Central memory CD8-positive, alpha-beta T cell (primary cell): ENCODE results near the gene RNF133.
"Not testable (repeated sequence)": the region's sequence is repeated elsewhere in the genome, so short reads cannot be mapped to it uniquely, and the experiment has no call there.

Experiments used
- ATAC-seq: fragments of 150-1000 bp; cut with Tn5 transposase; replicated peaks from 2 replicates; pipeline ENCODE4 v1.10.0; 2022; ENCODE audit warnings: mild to moderate bottlenecking, moderate FRiP score, moderate number of reproducible peaks; ENCODE audit not compliant: poor library complexity, severe bottlenecking; ENCODE audit errors: extremely low read depth
- DNase-seq, 2 donors: peaks; one replicate each; pipeline ENCODE4 v3.0.0; 2021; ENCODE audit warnings: low spot score in 2 of 2
- H3K27ac Mint-ChIP-seq: one replicate; pipeline ENCODE4 v1.8.0; 2022; ENCODE audit warnings: low read depth, mild to moderate bottlenecking, moderate library complexity, mixed read lengths
- H3K27me3 Mint-ChIP-seq: one replicate; pipeline ENCODE4 v1.8.0; 2022; ENCODE audit warnings: mixed read lengths
- H3K36me3 Mint-ChIP-seq: one replicate; pipeline ENCODE4 v1.8.0; 2022; ENCODE audit warnings: mild to moderate bottlenecking, moderate library complexity, mixed read lengths; ENCODE audit not compliant: insufficient read depth
- H3K4me1 Mint-ChIP-seq: one replicate; pipeline ENCODE4 v1.8.0; 2022; ENCODE audit warnings: mixed read lengths
- H3K4me3 Mint-ChIP-seq: one replicate; pipeline ENCODE4 v1.8.0; 2022; ENCODE audit warnings: mild to moderate bottlenecking, moderate library complexity, mixed read lengths
- H3K9me3 Mint-ChIP-seq: one replicate; pipeline ENCODE4 v1.8.0; 2022; ENCODE audit warnings: mixed read lengths

RNF133 gene

GRCh38 chr7:122682815-122683550 lies 15.9 kb downstream of the RNF133 start:
- ATAC-seq (no peak), DNase-seq (no peak)
- no peak overlapping the region for H3K4me3 Mint-ChIP-seq
- no peaks in the 10 kb centered on the region for H3K27me3 Mint-ChIP-seq
- H3K27ac Mint-ChIP-seq = no peak overlapping the region
- H3K36me3 Mint-ChIP-seq = no peaks in the 10 kb centered on the region
- no peaks in the 10 kb centered on the region for H3K4me1 Mint-ChIP-seq
- no peaks in the 10 kb centered on the region for H3K9me3 Mint-ChIP-seq

GRCh38 chr7:122681186-122681585 lies 17.7 kb downstream of the RNF133 start:
- not testable (repeated sequence) for DNase-seq

GRCh38 chr7:122679813-122680212 lies 19.1 kb downstream of the RNF133 start:
- Mint-ChIP-seq H3K9me3 (peaks cover 5% of the 10 kb centered on the region), H3K27ac (no peak overlapping the region), H3K4me3 (no peak overlapping the region), H3K4me1 (no peaks in the 10 kb centered on the region), H3K36me3 (no peaks in the 10 kb centered on the region), H3K27me3 (no peaks in the 10 kb centered on the region)
- DNase-seq (no peak), ATAC-seq (no peak)

More at GRCh38 chr7:122681186-122681585, 17.7 kb downstream of the RNF133 start:
- not testable (repeated sequence) for ATAC-seq, H3K4me3 Mint-ChIP-seq, H3K36me3 Mint-ChIP-seq, H3K27me3 Mint-ChIP-seq, H3K4me1 Mint-ChIP-seq, H3K27ac Mint-ChIP-seq, H3K9me3 Mint-ChIP-seq

- not testable (repeated sequence) for H3K27ac Mint-ChIP-seq, H3K27me3 Mint-ChIP-seq, H3K4me1 Mint-ChIP-seq, H3K9me3 Mint-ChIP-seq, H3K36me3 Mint-ChIP-seq, H3K4me3 Mint-ChIP-seq, DNase-seq, ATAC-seq
These were observed 19.6 kb downstream of the RNF133 start for GRCh38 chr7:122679269-122679709.

- no peak overlapping the region for H3K4me3 Mint-ChIP-seq
- peaks cover 5% of the 10 kb centered on the region for H3K9me3 Mint-ChIP-seq
- DNase-seq (no peak), ATAC-seq (no peak)
- no peak overlapping the region for H3K27ac Mint-ChIP-seq
- H3K36me3 Mint-ChIP-seq = no peaks in the 10 kb centered on the region
- H3K27me3 Mint-ChIP-seq = no peaks in the 10 kb centered on the region
- no peaks in the 10 kb centered on the region for H3K4me1 Mint-ChIP-seq
These were observed 21.8 kb downstream of the RNF133 start for GRCh38 chr7:122677149-122677548.

- Mint-ChIP-seq H3K27ac (no peak overlapping the region), H3K27me3 (no peaks in the 10 kb centered on the region), H3K36me3 (no peaks in the 10 kb centered on the region), H3K4me3 (no peak overlapping the region), H3K9me3 (peaks cover 8% of the 10 kb centered on the region), H3K4me1 (no peaks in the 10 kb centered on the region)
- DNase-seq = no peak
- ATAC-seq = no peak
These were observed 22.5 kb downstream of the RNF133 start for GRCh38 chr7:122676466-122676865.

GRCh38 chr7:122675621-122676020 lies 23.3 kb downstream of the RNF133 start:
- Mint-ChIP-seq H3K36me3 (no peaks in the 10 kb centered on the region), H3K27me3 (no peaks in the 10 kb centered on the region), H3K9me3 (peaks cover 16% of the 10 kb centered on the region), H3K27ac (no peak overlapping the region), H3K4me3 (no peak overlapping the region), H3K4me1 (no peaks in the 10 kb centered on the region)
- ATAC-seq (no peak), DNase-seq (no peak)

GRCh38 chr7:122675011-122675410 lies 23.9 kb downstream of the RNF133 start:
- H3K27me3 Mint-ChIP-seq = no peaks in the 10 kb centered on the region
- no peaks in the 10 kb centered on the region for H3K36me3 Mint-ChIP-seq
- H3K4me1 Mint-ChIP-seq = no peaks in the 10 kb centered on the region
- DNase-seq = no peak
- H3K4me3 Mint-ChIP-seq = no peak overlapping the region
- ATAC-seq = no peak
- no peak overlapping the region for H3K27ac Mint-ChIP-seq
- H3K9me3 Mint-ChIP-seq = peaks cover 16% of the 10 kb centered on the region

- Mint-ChIP-seq H3K36me3 (no peaks in the 10 kb centered on the region), H3K27ac (no peak overlapping the region), H3K4me3 (no peak overlapping the region), H3K9me3 (peaks cover 16% of the 10 kb centered on the region), H3K27me3 (no peaks in the 10 kb centered on the region), H3K4me1 (no peaks in the 10 kb centered on the region)
- no peak for DNase-seq
- ATAC-seq = no peak
These were observed 24.4 kb downstream of the RNF133 start for GRCh38 chr7:122674502-122674901.

GRCh38 chr7:122673951-122674350 lies 25.0 kb downstream of the RNF133 start:
- ATAC-seq = no peak
- H3K4me3 Mint-ChIP-seq = no peak overlapping the region
- DNase-seq = no peak
- H3K4me1 Mint-ChIP-seq = no peaks in the 10 kb centered on the region
- H3K27me3 Mint-ChIP-seq = no peaks in the 10 kb centered on the region
- peaks cover 16% of the 10 kb centered on the region for H3K9me3 Mint-ChIP-seq
- no peak overlapping the region for H3K27ac Mint-ChIP-seq
- no peaks in the 10 kb centered on the region for H3K36me3 Mint-ChIP-seq

- no peaks in the 10 kb centered on the region for H3K27me3 Mint-ChIP-seq
- H3K36me3 Mint-ChIP-seq = no peaks in the 10 kb centered on the region
- DNase-seq (no peak), ATAC-seq (no peak)
- H3K4me3 Mint-ChIP-seq = no peak overlapping the region
- H3K27ac Mint-ChIP-seq = no peak overlapping the region
- no peaks in the 10 kb centered on the region for H3K4me1 Mint-ChIP-seq
- peaks cover 24% of the 10 kb centered on the region for H3K9me3 Mint-ChIP-seq
These were observed 26.4 kb downstream of the RNF133 start for GRCh38 chr7:122672536-122672935.

- H3K27ac Mint-ChIP-seq = no peak overlapping the region
- no peaks in the 10 kb centered on the region for H3K4me1 Mint-ChIP-seq
- no peak for ATAC-seq
- peaks cover 30% of the 10 kb centered on the region for H3K9me3 Mint-ChIP-seq
- H3K4me3 Mint-ChIP-seq = no peak overlapping the region
- H3K36me3 Mint-ChIP-seq = no peaks in the 10 kb centered on the region
- no peaks in the 10 kb centered on the region for H3K27me3 Mint-ChIP-seq
- DNase-seq = no peak
These were observed 35.2 kb downstream of the RNF133 start for GRCh38 chr7:122663733-122664132.

GRCh38 chr7:122658856-122659255 lies 40.1 kb downstream of the RNF133 start:
- Mint-ChIP-seq H3K4me3 (no peak overlapping the region), H3K36me3 (no peaks in the 10 kb centered on the region), H3K9me3 (peaks cover 13% of the 10 kb centered on the region), H3K4me1 (no peaks in the 10 kb centered on the region), H3K27ac (no peak overlapping the region), H3K27me3 (no peaks in the 10 kb centered on the region)
- DNase-seq = no peak
- ATAC-seq = no peak
